NOMO-1 (cell line): Measurements from ENCODE around the gene GKN2.
"Not testable (repeated sequence)": the region's sequence is repeated elsewhere in the genome, so short reads cannot be mapped to it uniquely, and the experiment has no call there.

ENCODE experiments used
- DNase-seq, 2 experiments: peaks; one replicate each; lab custom pipeline; 2025; ENCODE audit not compliant: unreplicated experiment in 2 of 2; lab: John Stamatoyannopoulos, UW

GKN2 gene

GRCh38 chr2:68900496-68901198, 52.0 kb downstream of the GKN2 start:
- DNase-seq = no peak

GRCh38 chr2:68895981-68896380, 56.7 kb downstream of the GKN2 start:
- DNase-seq = not testable (repeated sequence)
